ENCODE results near the gene PDK1. TPM values are rescaled to one million over a fixed set of nuclear protein-coding genes. Genes with fewer than 3 reads are reported as not detected.

Gene PDK1
- total RNA-seq, 1 experiment from 2014 or later, result 6.8 TPM

- Histone ChIP-seq H3K27me3 (replicated peaks; ENCODE audit: insufficient read depth, low read depth, low read length, poor library complexity) (no peaks in the 10 kb centered on the region), H3K9me3 (ENCODE audit: low read depth, low read length, poor library complexity, severe bottlenecking) (peaks cover 29% of the 10 kb centered on the region), H3K36me3 (ENCODE audit: insufficient read depth, low read length, poor library complexity, severe bottlenecking) (peaks cover 5% of the 10 kb centered on the region), H3K4me1 (ENCODE audit: insufficient read depth, low read length, poor library complexity, severe bottlenecking) (no peaks in the 10 kb centered on the region), H3K4me3 (ENCODE audit: low read depth, low read length, poor library complexity, severe bottlenecking) (no peak overlapping the region), H3K27ac (ENCODE audit: low read depth, low read length, poor library complexity, severe bottlenecking) (no peak overlapping the region)
- no TSS peak for BruUV-seq (replicated peaks)
- TF ChIP-seq CTCF (conservative IDR thresholded peaks at IDR 0.05; ENCODE audit: low read depth, low read length), result no peak
- TF ChIP-seq EZH2 (IDR thresholded peaks at IDR 0.05; ENCODE audit: borderline replicate concordance, low read depth, low read length, poor library complexity, severe bottlenecking), result no peak
- intact Hi-C loops (cut with micrococcal nuclease; ENCODE audit: unreplicated experiment), result no loop called here
- CTCF ChIA-PET, result no interaction called here
- POLR2A ChIA-PET (ENCODE audit: low non-redundant PET), result no interaction called here
- no peak for DNase-seq (ENCODE audit: low spot score)
These were observed 22.2 kb downstream of the PDK1 start for GRCh38 chr2:172578054-172578453.

- POLR2A ChIA-PET (ENCODE audit: low non-redundant PET), result interaction anchor here (0.6 kb wide), 1 partner anchor 9 kb away, joined by 9 read pairs; no protein-coding TSS in a partner anchor
- peaks cover 5% of the 10 kb centered on the region for H3K36me3 ChIP-seq (ENCODE audit: insufficient read depth, low read length, poor library complexity, severe bottlenecking)
- intact Hi-C loops (cut with micrococcal nuclease; ENCODE audit: unreplicated experiment), result no loop called here
These were observed 23.1 kb downstream of the PDK1 start for GRCh38 chr2:172578860-172579512.

GRCh38 chr2:172580544-172580943 is 24.7 kb downstream of the PDK1 start:
- no peaks in the 10 kb centered on the region for H3K27me3 ChIP-seq (replicated peaks; ENCODE audit: insufficient read depth, low read depth, low read length, poor library complexity)
- H3K4me1 ChIP-seq (ENCODE audit: insufficient read depth, low read length, poor library complexity, severe bottlenecking), result no peaks in the 10 kb centered on the region
- CTCF ChIA-PET, result no interaction called here
- POLR2A ChIA-PET (ENCODE audit: low non-redundant PET), result no interaction called here
- peaks cover 16% of the 10 kb centered on the region for H3K9me3 ChIP-seq (ENCODE audit: low read depth, low read length, poor library complexity, severe bottlenecking)
- H3K4me3 ChIP-seq (ENCODE audit: low read depth, low read length, poor library complexity, severe bottlenecking), result no peak overlapping the region
- no peak for DNase-seq (ENCODE audit: low spot score)
- intact Hi-C loops (cut with micrococcal nuclease; ENCODE audit: unreplicated experiment), result no loop called here
- BruUV-seq (replicated peaks), result no TSS peak
- H3K27ac ChIP-seq (ENCODE audit: low read depth, low read length, poor library complexity, severe bottlenecking), result no peak overlapping the region
- peaks cover 5% of the 10 kb centered on the region for H3K36me3 ChIP-seq (ENCODE audit: insufficient read depth, low read length, poor library complexity, severe bottlenecking)
- TF ChIP-seq CTCF (conservative IDR thresholded peaks at IDR 0.05; ENCODE audit: low read depth, low read length), result no peak
- TF ChIP-seq EZH2 (IDR thresholded peaks at IDR 0.05; ENCODE audit: borderline replicate concordance, low read depth, low read length, poor library complexity, severe bottlenecking), result no peak

More at GRCh38 chr2:172578860-172579512, 23.1 kb downstream of the PDK1 start:
- no peak overlapping the region for H3K27ac ChIP-seq (ENCODE audit: low read depth, low read length, poor library complexity, severe bottlenecking)
- BruUV-seq (replicated peaks), result no TSS peak
- no peaks in the 10 kb centered on the region for H3K4me1 ChIP-seq (ENCODE audit: insufficient read depth, low read length, poor library complexity, severe bottlenecking)
- no peak for DNase-seq (ENCODE audit: low spot score)
- CTCF ChIA-PET, result no interaction called here
- TF ChIP-seq EZH2 (IDR thresholded peaks at IDR 0.05; ENCODE audit: borderline replicate concordance, low read depth, low read length, poor library complexity, severe bottlenecking), result no peak
- TF ChIP-seq CTCF (conservative IDR thresholded peaks at IDR 0.05; ENCODE audit: low read depth, low read length), result no peak
- no peaks in the 10 kb centered on the region for H3K27me3 ChIP-seq (replicated peaks; ENCODE audit: insufficient read depth, low read depth, low read length, poor library complexity)
- H3K9me3 ChIP-seq (ENCODE audit: low read depth, low read length, poor library complexity, severe bottlenecking), result peaks cover 29% of the 10 kb centered on the region
- H3K4me3 ChIP-seq (ENCODE audit: low read depth, low read length, poor library complexity, severe bottlenecking), result no peak overlapping the region

All from A673 (cell line).